DOHH2 (cell line): Measurements from ENCODE around the gene RAVER2.

Source experiments
- H3F3A ChIP-seq: fragments of 200-600 bp; sonication (generic), shearing (Covaris generic); 2 replicates; pipeline ENCODE4 v1.6.0; 2016; ENCODE audit warnings: antibody characterized with exemption, mild to moderate bottlenecking; ENCODE audit not compliant: control insufficient read depth, insufficient read depth
- H3K27ac ChIP-seq: fragments of 200-600 bp; sonication (generic); 2 replicates; pipeline ENCODE4 v1.5.1; 2014; ENCODE audit warnings: low read depth, mild to moderate bottlenecking, low read length, moderate library complexity
- H3K27me3 ChIP-seq: fragments of 200-600 bp; sonication (generic); 2 replicates; pipeline ENCODE4 v1.6.1; 2014; ENCODE audit warnings: mild to moderate bottlenecking, low read length, mixed read lengths; ENCODE audit not compliant: control insufficient read depth
- H3K36me3 ChIP-seq: fragments of 200-600 bp; sonication (generic); 2 replicates; pipeline ENCODE4 v1.6.1; 2014; ENCODE audit warnings: mild to moderate bottlenecking, low read length, moderate library complexity, mixed read lengths; ENCODE audit not compliant: control insufficient read depth
- H3K4me1 ChIP-seq: fragments of 200-600 bp; sonication (generic); 2 replicates; pipeline ENCODE4 v1.6.1; 2014; ENCODE audit warnings: mild to moderate bottlenecking, low read length, mixed read lengths; ENCODE audit not compliant: control insufficient read depth
- H3K4me2 ChIP-seq: fragments of 200-600 bp; sonication (generic); 2 replicates; pipeline ENCODE4 v1.6.0; 2014; ENCODE audit warnings: mild to moderate bottlenecking, low read length, moderate library complexity
- H3K4me3 ChIP-seq: fragments of 200-600 bp; sonication (generic); 2 replicates; pipeline ENCODE4 v1.5.1; 2014; ENCODE audit warnings: mild to moderate bottlenecking, low read length, mixed read lengths
- H3K79me2 ChIP-seq: fragments of 200-600 bp; sonication (generic); 2 replicates; pipeline ENCODE4 v1.6.1; 2014; ENCODE audit warnings: mild to moderate bottlenecking, low read length, mixed read lengths; ENCODE audit not compliant: control insufficient read depth
- H3K9me2 ChIP-seq: fragments of 200-600 bp; sonication (generic); replicated peaks from 2 replicates; pipeline ENCODE4 v1.6.1; 2014; ENCODE audit warnings: mild to moderate bottlenecking, low read length, mixed read lengths; ENCODE audit not compliant: control insufficient read depth
- H3K9me3 ChIP-seq: fragments of 200-600 bp; sonication (generic); 2 replicates; pipeline ENCODE4 v1.6.1; 2014; ENCODE audit warnings: antibody characterized with exemption, low read length, mixed read lengths; ENCODE audit not compliant: control insufficient read depth, insufficient read depth
- H4K20me1 ChIP-seq: fragments of 200-600 bp; sonication (generic); 2 replicates; pipeline ENCODE4 v1.6.0; 2014; ENCODE audit warnings: low read depth, mild to moderate bottlenecking, antibody characterized with exemption, low read length, moderate library complexity; ENCODE audit not compliant: control insufficient read depth, insufficient read depth
- EZH2phosphoT487 ChIP-seq: fragments of 200-600 bp; sonication (generic); IDR thresholded peaks from 2 replicates; pipeline ENCODE4 v1.6.1; 2017; ENCODE audit warnings: borderline replicate concordance, mild to moderate bottlenecking, antibody characterized with exemption, low read length, moderate library complexity, mixed read lengths
- TF ChIP-seq, protein P1 (sequence below): fragments of 200-600 bp; sonication (generic); IDR thresholded peaks from one replicate; pipeline ENCODE4 v1.5.1; 2014; ENCODE audit warnings: antibody characterized with exemption, mild to moderate bottlenecking, low read depth, low read length; ENCODE audit not compliant: poor library complexity, severe bottlenecking

The RAVER2 gene

DNA sequence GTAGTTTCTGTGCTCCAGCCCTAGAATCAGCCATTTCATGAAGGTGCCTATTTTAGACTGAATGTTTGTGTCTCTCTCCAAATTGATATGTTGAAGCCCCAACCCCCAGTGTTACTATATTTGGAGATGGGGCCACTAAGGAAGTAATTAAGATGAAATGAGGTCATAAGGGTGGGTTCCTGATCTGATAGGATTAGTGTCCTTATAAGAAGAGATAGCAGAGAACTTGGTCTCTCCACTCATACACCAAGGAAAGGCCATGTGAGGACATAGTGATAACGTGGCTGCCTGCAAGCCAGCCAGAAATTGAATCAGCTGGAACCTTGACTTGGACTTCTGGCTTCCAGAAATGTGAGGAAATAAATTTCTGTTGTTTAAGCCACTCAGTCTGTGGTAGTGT is 12.3 kb downstream of the RAVER2 start:
- Histone ChIP-seq H3K4me3 (no peak overlapping the region), H3F3A (no peaks in the 10 kb centered on the region), H3K27ac (no peak overlapping the region), H3K4me2 (no peak overlapping the region), H3K9me2 (no peaks in the 10 kb centered on the region), H3K27me3 (no peaks in the 10 kb centered on the region), H3K79me2 (peaks cover 15% of the 10 kb centered on the region), H3K9me3 (no peaks in the 10 kb centered on the region), H3K4me1 (peaks cover 15% of the 10 kb centered on the region), H3K36me3 (no peaks in the 10 kb centered on the region), H4K20me1 (no peaks in the 10 kb centered on the region)
- TF ChIP-seq, protein P1, sequence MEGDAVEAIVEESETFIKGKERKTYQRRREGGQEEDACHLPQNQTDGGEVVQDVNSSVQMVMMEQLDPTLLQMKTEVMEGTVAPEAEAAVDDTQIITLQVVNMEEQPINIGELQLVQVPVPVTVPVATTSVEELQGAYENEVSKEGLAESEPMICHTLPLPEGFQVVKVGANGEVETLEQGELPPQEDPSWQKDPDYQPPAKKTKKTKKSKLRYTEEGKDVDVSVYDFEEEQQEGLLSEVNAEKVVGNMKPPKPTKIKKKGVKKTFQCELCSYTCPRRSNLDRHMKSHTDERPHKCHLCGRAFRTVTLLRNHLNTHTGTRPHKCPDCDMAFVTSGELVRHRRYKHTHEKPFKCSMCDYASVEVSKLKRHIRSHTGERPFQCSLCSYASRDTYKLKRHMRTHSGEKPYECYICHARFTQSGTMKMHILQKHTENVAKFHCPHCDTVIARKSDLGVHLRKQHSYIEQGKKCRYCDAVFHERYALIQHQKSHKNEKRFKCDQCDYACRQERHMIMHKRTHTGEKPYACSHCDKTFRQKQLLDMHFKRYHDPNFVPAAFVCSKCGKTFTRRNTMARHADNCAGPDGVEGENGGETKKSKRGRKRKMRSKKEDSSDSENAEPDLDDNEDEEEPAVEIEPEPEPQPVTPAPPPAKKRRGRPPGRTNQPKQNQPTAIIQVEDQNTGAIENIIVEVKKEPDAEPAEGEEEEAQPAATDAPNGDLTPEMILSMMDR = no peak
- TF ChIP-seq EZH2phosphoT487 = no peak

DNA sequence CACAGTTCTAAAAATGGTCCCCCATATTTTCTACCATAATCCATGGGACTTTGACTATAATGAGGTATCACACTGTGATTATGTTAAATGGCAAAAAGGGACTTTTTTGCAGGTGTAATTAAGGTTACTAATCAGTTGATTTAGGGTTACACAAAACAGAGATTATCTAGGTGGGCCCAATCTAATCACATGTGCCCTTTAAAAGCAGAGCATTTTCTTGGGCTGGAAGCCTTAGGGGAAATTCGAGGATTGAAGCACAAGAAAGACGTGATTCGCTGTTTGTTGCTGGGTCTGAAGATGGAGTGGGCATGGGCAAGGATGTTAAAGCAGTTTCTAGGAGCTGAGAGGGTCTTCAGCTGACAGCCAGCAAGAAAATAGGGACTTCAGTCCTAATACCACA is 13.4 kb downstream of the RAVER2 start:
- Histone ChIP-seq H3K27ac (no peak overlapping the region), H3K9me2 (no peaks in the 10 kb centered on the region), H3K4me1 (peaks cover 15% of the 10 kb centered on the region), H3K9me3 (no peaks in the 10 kb centered on the region), H3F3A (no peaks in the 10 kb centered on the region), H3K36me3 (no peaks in the 10 kb centered on the region), H3K27me3 (no peaks in the 10 kb centered on the region), H4K20me1 (no peaks in the 10 kb centered on the region), H3K79me2 (peaks cover 12% of the 10 kb centered on the region), H3K4me2 (no peak overlapping the region), H3K4me3 (no peak overlapping the region)
- TF ChIP-seq, protein P1 = no peak
- no peak for TF ChIP-seq EZH2phosphoT487

DNA sequence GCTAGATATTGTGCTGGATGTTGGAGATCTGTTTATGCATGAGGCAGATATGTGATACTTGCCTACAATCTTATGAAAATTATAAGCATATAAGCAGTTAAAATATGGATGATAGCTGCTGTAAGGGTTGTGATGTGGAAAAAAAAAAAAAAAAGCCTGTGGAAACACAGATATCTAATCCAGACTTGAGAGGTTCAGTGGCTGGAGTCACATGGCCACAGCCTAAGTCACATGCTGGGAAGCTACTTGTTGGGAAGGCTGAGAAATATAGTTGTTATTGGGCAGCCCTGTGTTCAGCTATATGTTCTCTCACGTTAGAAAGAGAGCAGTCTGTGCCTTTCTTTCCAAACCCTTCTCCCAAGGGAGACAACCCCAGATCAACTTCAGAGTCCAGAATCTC is 15.1 kb downstream of the RAVER2 start:
- Histone ChIP-seq H3K9me2 (no peaks in the 10 kb centered on the region), H3F3A (no peaks in the 10 kb centered on the region), H3K36me3 (no peaks in the 10 kb centered on the region), H3K4me2 (no peak overlapping the region), H3K27ac (no peak overlapping the region), H3K79me2 (peaks cover 12% of the 10 kb centered on the region), H3K4me1 (peaks cover 13% of the 10 kb centered on the region), H4K20me1 (no peaks in the 10 kb centered on the region), H3K27me3 (no peaks in the 10 kb centered on the region), H3K9me3 (no peaks in the 10 kb centered on the region), H3K4me3 (no peak overlapping the region)
- TF ChIP-seq, protein P1 = no peak
- no peak for TF ChIP-seq EZH2phosphoT487

DNA sequence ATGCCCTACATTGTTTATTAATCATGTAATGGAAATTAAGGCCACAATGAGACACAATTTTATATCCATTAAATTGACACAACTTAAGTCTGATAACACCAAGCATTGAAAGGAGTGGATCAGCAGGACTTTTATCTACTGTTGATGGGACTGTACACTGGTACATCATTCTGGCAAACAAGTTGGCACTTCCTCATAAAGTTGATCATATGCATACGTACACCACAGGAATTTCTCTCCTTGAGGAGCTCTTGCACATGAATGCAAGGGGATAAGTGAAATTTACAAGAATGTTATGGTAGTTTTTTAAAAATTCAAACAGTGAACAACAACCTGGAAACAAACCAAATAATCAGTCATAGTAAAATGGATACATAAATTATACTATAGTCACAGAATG is 20.1 kb downstream of the RAVER2 start:
- no peaks in the 10 kb centered on the region for H4K20me1 ChIP-seq
- H3F3A ChIP-seq = no peaks in the 10 kb centered on the region
- H3K79me2 ChIP-seq = peaks cover 2% of the 10 kb centered on the region; the same call in 1 of the 2 replicates
- TF ChIP-seq, protein P1 = no peak
- no peak for TF ChIP-seq EZH2phosphoT487
- H3K27ac ChIP-seq = no peak overlapping the region
- peaks cover 4% of the 10 kb centered on the region for H3K36me3 ChIP-seq
- peaks cover 15% of the 10 kb centered on the region for H3K4me1 ChIP-seq
- H3K4me2 ChIP-seq = no peak overlapping the region
- H3K9me3 ChIP-seq = no peaks in the 10 kb centered on the region
- no peaks in the 10 kb centered on the region for H3K9me2 ChIP-seq
- no peak overlapping the region for H3K4me3 ChIP-seq
- H3K27me3 ChIP-seq = no peaks in the 10 kb centered on the region
